Fibroblast of gingiva (primary cell): ENCODE results near the gene CROT.

Experiments
- DNase-seq: peaks from one replicate; pipeline ENCODE4 v3.0.0-alpha.2; 2011; ENCODE audit warnings: low read depth

Gene CROT

GRCh38 chr7:87342231-87342630 lies 3.2 kb upstream of the CROT start:
- DNase-seq: no peak

GRCh38 chr7:87344446-87344845 lies 1.0 kb upstream of the CROT start:
- peak; percentile 4 for DNase-seq

GRCh38 chr7:87345962-87346371 lies 503 bp downstream of the CROT start:
- DNase-seq: no peak

GRCh38 chr7:87347207-87347606 lies 1.7 kb downstream of the CROT start:
- DNase-seq: no peak

- no peak for DNase-seq
These were observed 2.2 kb downstream of the CROT start for GRCh38 chr7:87347664-87348063.

GRCh38 chr7:87354749-87355148 lies 9.3 kb downstream of the CROT start:
- no peak for DNase-seq

GRCh38 chr7:87356448-87356847 lies 11.0 kb downstream of the CROT start:
- no peak for DNase-seq

- DNase-seq: no peak
These were observed 13.9 kb downstream of the CROT start for GRCh38 chr7:87359366-87359765.

- no peak for DNase-seq
These were observed 15.9 kb downstream of the CROT start for GRCh38 chr7:87361320-87361719.

- DNase-seq: no peak
These were observed 17.9 kb downstream of the CROT start for GRCh38 chr7:87363342-87363741.

- DNase-seq: no peak
These were observed 18.8 kb downstream of the CROT start for GRCh38 chr7:87364246-87364645.

GRCh38 chr7:87369216-87369615 lies 23.8 kb downstream of the CROT start:
- no peak for DNase-seq

- DNase-seq: peak; percentile 58
These were observed 25.3 kb downstream of the CROT start for GRCh38 chr7:87370660-87371180.

GRCh38 chr7:87375662-87376435 lies 30.4 kb downstream of the CROT start:
- DNase-seq: no peak

- no peak for DNase-seq
These were observed 35.4 kb downstream of the CROT start for GRCh38 chr7:87380905-87381304.

GRCh38 chr7:87391020-87391701 lies 45.7 kb downstream of the CROT start:
- DNase-seq: no peak

- DNase-seq: no peak
These were observed 50.1 kb downstream of the CROT start for GRCh38 chr7:87395442-87396020.

GRCh38 chr7:87398446-87398845 lies 53.0 kb downstream of the CROT start:
- DNase-seq: peak; percentile 57

- DNase-seq: no peak
These were observed 59.2 kb downstream of the CROT start for GRCh38 chr7:87404674-87405073.

- peak; percentile 8 for DNase-seq
These were observed 65.7 kb downstream of the CROT start for GRCh38 chr7:87411186-87411585.

GRCh38 chr7:87413029-87413428 lies 67.6 kb downstream of the CROT start:
- peak; percentile 71 for DNase-seq

- DNase-seq: peak; percentile 64
These were observed 68.7 kb downstream of the CROT start for GRCh38 chr7:87413951-87414793.
